Nephron progenitor cell (in vitro differentiated cells): ENCODE results near the gene OR9I1.

Experiments
- DNase-seq: peaks from one replicate; pipeline ENCODE4 v3.0.0; 2021
- H3K27ac Mint-ChIP-seq: 2 replicates; pipeline ENCODE4 v1.8.0; 2021; ENCODE audit warnings: mild to moderate bottlenecking, moderate library complexity, mixed read lengths
- H3K27me3 Mint-ChIP-seq: 2 replicates; pipeline ENCODE4 v1.8.0; 2021; ENCODE audit warnings: mild to moderate bottlenecking, low read depth, mixed read lengths; ENCODE audit not compliant: poor library complexity
- H3K36me3 Mint-ChIP-seq: 2 replicates; pipeline ENCODE4 v1.8.0; 2021; ENCODE audit warnings: low read depth, mixed read lengths
- H3K4me1 Mint-ChIP-seq: 2 replicates; pipeline ENCODE4 v1.8.0; 2021; ENCODE audit warnings: mixed read lengths
- H3K4me3 Mint-ChIP-seq: 2 replicates; pipeline ENCODE4 v1.8.0; 2021; ENCODE audit warnings: mild to moderate bottlenecking, moderate library complexity, mixed read lengths
- H3K9me3 Mint-ChIP-seq: 2 replicates; pipeline ENCODE4 v1.8.0; 2021; ENCODE audit warnings: mild to moderate bottlenecking, moderate library complexity, mixed read lengths
- CTCF ChIP-seq: fragments of 200-600 bp; sonication (generic); IDR thresholded peaks from 2 replicates; pipeline ENCODE4 v1.5.0; 2021; ENCODE audit warnings: antibody characterized with exemption

Gene OR9I1

GRCh38 chr11:58086528-58086927 is 38.8 kb downstream of the OR9I1 start:
- DNase-seq: no peak
- no peaks in the 10 kb centered on the region for H3K36me3 Mint-ChIP-seq
- peaks cover 5% of the 10 kb centered on the region for H3K9me3 Mint-ChIP-seq
- TF ChIP-seq CTCF: no peak
- no peaks in the 10 kb centered on the region for H3K4me1 Mint-ChIP-seq
- H3K27me3 Mint-ChIP-seq: peaks cover 10% of the 10 kb centered on the region
- no peak overlapping the region for H3K4me3 Mint-ChIP-seq
- H3K27ac Mint-ChIP-seq: no peak overlapping the region

GRCh38 chr11:58075781-58076180 is 49.5 kb downstream of the OR9I1 start:
- Mint-ChIP-seq H3K36me3 (no peaks in the 10 kb centered on the region), H3K4me3 (no peak overlapping the region), H3K4me1 (no peaks in the 10 kb centered on the region), H3K27me3 (peaks cover 2% of the 10 kb centered on the region), H3K9me3 (peaks cover 12% of the 10 kb centered on the region), H3K27ac (no peak overlapping the region)
- DNase-seq: no peak
- TF ChIP-seq CTCF: no peak

GRCh38 chr11:58070585-58070984 is 54.7 kb downstream of the OR9I1 start:
- no peak overlapping the region for H3K4me3 Mint-ChIP-seq
- DNase-seq: no peak
- H3K4me1 Mint-ChIP-seq: no peaks in the 10 kb centered on the region
- no peak overlapping the region for H3K27ac Mint-ChIP-seq
- H3K36me3 Mint-ChIP-seq: no peaks in the 10 kb centered on the region
- H3K27me3 Mint-ChIP-seq: peaks cover 2% of the 10 kb centered on the region
- peaks cover 12% of the 10 kb centered on the region for H3K9me3 Mint-ChIP-seq
- no peak for TF ChIP-seq CTCF

GRCh38 chr11:58068655-58069054 is 56.7 kb downstream of the OR9I1 start:
- TF ChIP-seq CTCF: no peak
- H3K27me3 Mint-ChIP-seq: peaks cover 6% of the 10 kb centered on the region
- H3K4me1 Mint-ChIP-seq: no peaks in the 10 kb centered on the region
- DNase-seq: no peak
- H3K9me3 Mint-ChIP-seq: no peaks in the 10 kb centered on the region
- no peak overlapping the region for H3K27ac Mint-ChIP-seq
- H3K4me3 Mint-ChIP-seq: no peak overlapping the region
- no peaks in the 10 kb centered on the region for H3K36me3 Mint-ChIP-seq

- Mint-ChIP-seq H3K27ac (no peak overlapping the region), H3K9me3 (no peaks in the 10 kb centered on the region), H3K4me3 (no peak overlapping the region), H3K27me3 (peaks cover 5% of the 10 kb centered on the region), H3K36me3 (no peaks in the 10 kb centered on the region), H3K4me1 (no peaks in the 10 kb centered on the region)
- DNase-seq: no peak
- no peak for TF ChIP-seq CTCF
Observed at GRCh38 chr11:58067685-58068084, 57.6 kb downstream of the OR9I1 start.
